Activated CD8-positive, alpha-beta T cell treated with anti-CD3 and anti-CD28 coated beads for 36 hours (primary cell): ENCODE data around the gene UCN3. TPM values are rescaled to one million over a fixed set of nuclear protein-coding genes. Genes with fewer than 3 reads are reported as not detected.
A peak's percentile ranks its signal among the peaks of the same experiment; 100 is the strongest.

Source experiments
- ATAC-seq: fragments of 200-7000 bp; cut with Tn5 transposase; one replicate; pipeline ENCODE4 v1.10.0; 2021; ENCODE audit warnings: mild to moderate bottlenecking, moderate library complexity
- CTCF ChIA-PET: fragments of 350-600 bp; sonication (Branson Sonifier 250); formaldehyde crosslinking; loops from one replicate; lab custom pipeline; 2021; ENCODE audit warnings: antibody characterized with exemption; lab: Charles Lee
- POLR2A ChIA-PET: fragments of 350-600 bp; sonication (Branson Sonifier 250); formaldehyde crosslinking; loops from one replicate; lab custom pipeline; 2021; ENCODE audit warnings: antibody characterized with exemption; lab: Charles Lee
- DNase-seq: peaks from one replicate; pipeline ENCODE4 v3.0.0-alpha.2; 2020
- H3K27ac Mint-ChIP-seq: one replicate; pipeline ENCODE4 v1.8.0; 2021; ENCODE audit warnings: mild to moderate bottlenecking, mixed read lengths
- H3K27me3 Mint-ChIP-seq: one replicate; pipeline ENCODE4 v1.8.0; 2021; ENCODE audit warnings: mixed read lengths
- H3K36me3 Mint-ChIP-seq: one replicate; pipeline ENCODE4 v1.8.0; 2021; ENCODE audit warnings: low read depth, mixed read lengths
- H3K4me1 Mint-ChIP-seq: one replicate; pipeline ENCODE4 v1.8.0; 2021; ENCODE audit warnings: low read depth, mixed read lengths
- H3K4me3 Mint-ChIP-seq: one replicate; pipeline ENCODE4 v1.8.0; 2021; ENCODE audit warnings: mild to moderate bottlenecking, moderate library complexity, mixed read lengths
- H3K9me3 Mint-ChIP-seq: one replicate; pipeline ENCODE4 v1.8.0; 2021; ENCODE audit warnings: mixed read lengths
- CTCF ChIP-seq: fragments of 200-600 bp; IDR thresholded peaks from one replicate; pipeline ENCODE4 v1.8.0; 2022; ENCODE audit warnings: antibody characterized with exemption, mild to moderate bottlenecking
- intact Hi-C: fragments of 100-400 bp; cut with micrococcal nuclease; formaldehyde crosslinking; loops from one replicate; pipeline ENCODE4 v1.10.0; 2022
- total RNA-seq, 2 experiments: library from RNA; stranded (reverse); gene quantifications; one replicate each; pipeline ENCODE4 v1.2.3, GENCODE V29; 2021

Gene UCN3
- not detected for total RNA-seq

GRCh38 chr10:5364890-5365338, at the start of gene UCN3:
Gene UCN3 (plus strand): TSS chr10:5364966. CDS start chr10:5373721, 8,755 bp downstream.
- Mint-ChIP-seq H3K27ac (no peak within 1 kb of the TSS), H3K9me3 (no peaks in the 10 kb centered on the region), H3K36me3 (no peaks in the 10 kb centered on the region), H3K4me1 (no peaks in the 10 kb centered on the region), H3K27me3 (peaks cover 5% of the 10 kb centered on the region), H3K4me3 (no peak within 1 kb of the TSS)
- intact Hi-C loops = no loop called here
- ChIA-PET POLR2A (no interaction called here), CTCF (no interaction called here)
- no peak for TF ChIP-seq CTCF
- no peak for DNase-seq
- no peak for ATAC-seq

GRCh38 chr10:5317547-5318107, 47.1 kb upstream of the UCN3 start:
- Mint-ChIP-seq H3K9me3 (peaks cover 7% of the 10 kb centered on the region), H3K36me3 (no peaks in the 10 kb centered on the region), H3K4me1 (peaks cover 45% of the 10 kb centered on the region), H3K27me3 (no peaks in the 10 kb centered on the region), H3K27ac (peak overlapping the region; percentile 80), H3K4me3 (peak overlapping the region; percentile 4)
- intact Hi-C loops = no loop called here
- DNase-seq (peak; percentile 91), ATAC-seq (peak; percentile 98)
- no peak for TF ChIP-seq CTCF
- ChIA-PET CTCF (interaction anchor here (0.9 to 1.3 kb wide), 5 partner anchors 9 to 305 kb away, joined by 3 to 5 read pairs (median 3); no protein-coding TSS in a partner anchor), POLR2A (interaction anchor here (0.6 to 1.6 kb wide), 5 partner anchors 9 to 25 kb away, joined by 3 to 6 read pairs (median 5); no protein-coding TSS in a partner anchor)

GRCh38 chr10:5318148-5318547, 46.6 kb upstream of the UCN3 start:
- Mint-ChIP-seq H3K9me3 (peaks cover 7% of the 10 kb centered on the region), H3K27me3 (no peaks in the 10 kb centered on the region), H3K4me3 (no peak overlapping the region), H3K36me3 (no peaks in the 10 kb centered on the region), H3K27ac (peak overlapping the region; percentile 80), H3K4me1 (peaks cover 45% of the 10 kb centered on the region)
- CTCF ChIA-PET = interaction anchor here (0.9 to 1.3 kb wide), 4 partner anchors 9 to 305 kb away, joined by 3 to 5 read pairs (median 3); no protein-coding TSS in a partner anchor
- no peak for DNase-seq
- intact Hi-C loops = no loop called here
- POLR2A ChIA-PET = interaction anchor here (0.7 to 1.6 kb wide), 4 partner anchors 9 to 26 kb away, joined by 3 to 6 read pairs (median 5); no protein-coding TSS in a partner anchor
- TF ChIP-seq CTCF = no peak
- no peak for ATAC-seq

GRCh38 chr10:5319863-5320262, 44.9 kb upstream of the UCN3 start:
- H3K27me3 Mint-ChIP-seq = no peaks in the 10 kb centered on the region
- no peak overlapping the region for H3K27ac Mint-ChIP-seq
- DNase-seq (no peak), ATAC-seq (no peak)
- H3K9me3 Mint-ChIP-seq = peaks cover 7% of the 10 kb centered on the region
- POLR2A ChIA-PET = no interaction called here
- intact Hi-C loops = no loop called here
- no peak overlapping the region for H3K4me3 Mint-ChIP-seq
- CTCF ChIA-PET = no interaction called here
- H3K36me3 Mint-ChIP-seq = no peaks in the 10 kb centered on the region
- TF ChIP-seq CTCF = no peak
- peaks cover 36% of the 10 kb centered on the region for H3K4me1 Mint-ChIP-seq

- H3K4me1 Mint-ChIP-seq = peaks cover 30% of the 10 kb centered on the region
- no peak overlapping the region for H3K4me3 Mint-ChIP-seq
- H3K9me3 Mint-ChIP-seq = peaks cover 7% of the 10 kb centered on the region
- intact Hi-C loops = no loop called here
- ATAC-seq (no peak), DNase-seq (no peak)
- H3K27ac Mint-ChIP-seq = no peak overlapping the region
- TF ChIP-seq CTCF = no peak
- no peaks in the 10 kb centered on the region for H3K36me3 Mint-ChIP-seq
- POLR2A ChIA-PET = no interaction called here
- H3K27me3 Mint-ChIP-seq = no peaks in the 10 kb centered on the region
- CTCF ChIA-PET = no interaction called here
These were observed 43.5 kb upstream of the UCN3 start for GRCh38 chr10:5321273-5321672.
